ENCODE results near the gene TRIM29.

Gene TRIM29

GRCh38 chr11:120102050-120102863 is 35.7 kb downstream of the TRIM29 start:
- in situ Hi-C loops (cut with MboI; ENCODE audit: low sequenced_read_pairs): loop anchor here (10.0 to 25.0 kb wide), 2 partner anchors 447 to 615 kb away; no protein-coding TSS in a partner anchor

GRCh38 chr11:120098503-120099020 is 39.4 kb downstream of the TRIM29 start:
- in situ Hi-C loops (cut with MboI; ENCODE audit: low sequenced_read_pairs): no loop called here

GRCh38 chr11:120097721-120098385 is 40.1 kb downstream of the TRIM29 start:
- in situ Hi-C loops (cut with MboI; ENCODE audit: low sequenced_read_pairs): no loop called here

GRCh38 chr11:120096369-120097191 is 41.3 kb downstream of the TRIM29 start:
- in situ Hi-C loops (cut with MboI; ENCODE audit: low sequenced_read_pairs): no loop called here

GRCh38 chr11:120095516-120095915 is 42.4 kb downstream of the TRIM29 start:
- in situ Hi-C loops (cut with MboI; ENCODE audit: low sequenced_read_pairs): no loop called here

- in situ Hi-C loops (cut with MboI; ENCODE audit: low sequenced_read_pairs): no loop called here
Measured at GRCh38 chr11:120091701-120092100, 46.2 kb downstream of the TRIM29 start.

GRCh38 chr11:120091121-120091520 is 46.8 kb downstream of the TRIM29 start:
- in situ Hi-C loops (cut with MboI; ENCODE audit: low sequenced_read_pairs): no loop called here

GRCh38 chr11:120090411-120090810 is 47.5 kb downstream of the TRIM29 start:
- in situ Hi-C loops (cut with MboI; ENCODE audit: low sequenced_read_pairs): no loop called here

- in situ Hi-C loops (cut with MboI; ENCODE audit: low sequenced_read_pairs): no loop called here
Measured at GRCh38 chr11:120089036-120090001, 48.6 kb downstream of the TRIM29 start.

GRCh38 chr11:120088056-120088455 is 49.9 kb downstream of the TRIM29 start:
- in situ Hi-C loops (cut with MboI; ENCODE audit: low sequenced_read_pairs): no loop called here

GRCh38 chr11:120086651-120087050 is 51.3 kb downstream of the TRIM29 start:
- in situ Hi-C loops (cut with MboI; ENCODE audit: low sequenced_read_pairs): no loop called here

- in situ Hi-C loops (cut with MboI; ENCODE audit: low sequenced_read_pairs): no loop called here
Measured at GRCh38 chr11:120079750-120080610, 57.9 kb downstream of the TRIM29 start.

GRCh38 chr11:120078397-120078796 is 59.5 kb downstream of the TRIM29 start:
- in situ Hi-C loops (cut with MboI; ENCODE audit: low sequenced_read_pairs): no loop called here

- in situ Hi-C loops (cut with MboI; ENCODE audit: low sequenced_read_pairs): no loop called here
Measured at GRCh38 chr11:120074076-120074475, 63.8 kb downstream of the TRIM29 start.

- in situ Hi-C loops (cut with MboI; ENCODE audit: low sequenced_read_pairs): no loop called here
Measured at GRCh38 chr11:120073196-120073595, 64.7 kb downstream of the TRIM29 start.

GRCh38 chr11:120068114-120068573 is 69.8 kb downstream of the TRIM29 start:
- in situ Hi-C loops (cut with MboI; ENCODE audit: low sequenced_read_pairs): no loop called here

GRCh38 chr11:120067438-120068113 is 70.3 kb downstream of the TRIM29 start:
- in situ Hi-C loops (cut with MboI; ENCODE audit: low sequenced_read_pairs): no loop called here

GRCh38 chr11:120066738-120067437 is 71.0 kb downstream of the TRIM29 start:
- in situ Hi-C loops (cut with MboI; ENCODE audit: low sequenced_read_pairs): no loop called here
